GM21529 (cell line): ENCODE data around the gene AKR1B15.

ENCODE experiments used
- ATAC-seq: cut with Tn5 transposase; IDR thresholded peaks from one replicate; pipeline ENCODE4 v1.9.1; 2021; ENCODE audit not compliant: unreplicated experiment

Gene AKR1B15

DNA sequence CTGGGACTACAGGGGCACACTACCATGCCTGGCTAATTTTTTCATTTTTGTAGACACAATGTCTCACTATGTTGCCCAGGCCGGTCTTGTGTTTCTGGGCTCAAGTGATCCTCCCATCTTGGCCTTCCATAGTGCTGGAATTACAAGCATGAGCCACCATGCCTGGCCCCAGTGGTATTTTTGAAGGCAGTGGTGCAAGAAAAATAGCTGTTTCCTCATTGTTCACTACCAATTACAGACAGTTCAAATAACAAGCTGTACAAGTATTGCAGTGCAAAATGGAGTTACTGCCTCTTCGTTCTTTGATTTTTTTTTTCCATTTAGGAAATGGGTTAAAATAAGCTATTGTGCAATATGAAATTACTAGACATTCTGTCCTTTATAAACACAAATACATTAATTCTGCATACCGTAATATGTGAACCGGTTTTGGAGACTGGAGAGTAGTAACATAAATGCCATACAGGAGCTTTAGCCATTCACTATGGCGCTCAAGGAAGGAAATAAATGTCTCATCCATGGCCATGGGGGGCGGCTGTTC lies 62.8 kb downstream of the AKR1B15 start:
- ATAC-seq = no peak

GRCh38 chr7:134612197-134612596 lies 63.3 kb downstream of the AKR1B15 start:
- ATAC-seq = no peak

DNA sequence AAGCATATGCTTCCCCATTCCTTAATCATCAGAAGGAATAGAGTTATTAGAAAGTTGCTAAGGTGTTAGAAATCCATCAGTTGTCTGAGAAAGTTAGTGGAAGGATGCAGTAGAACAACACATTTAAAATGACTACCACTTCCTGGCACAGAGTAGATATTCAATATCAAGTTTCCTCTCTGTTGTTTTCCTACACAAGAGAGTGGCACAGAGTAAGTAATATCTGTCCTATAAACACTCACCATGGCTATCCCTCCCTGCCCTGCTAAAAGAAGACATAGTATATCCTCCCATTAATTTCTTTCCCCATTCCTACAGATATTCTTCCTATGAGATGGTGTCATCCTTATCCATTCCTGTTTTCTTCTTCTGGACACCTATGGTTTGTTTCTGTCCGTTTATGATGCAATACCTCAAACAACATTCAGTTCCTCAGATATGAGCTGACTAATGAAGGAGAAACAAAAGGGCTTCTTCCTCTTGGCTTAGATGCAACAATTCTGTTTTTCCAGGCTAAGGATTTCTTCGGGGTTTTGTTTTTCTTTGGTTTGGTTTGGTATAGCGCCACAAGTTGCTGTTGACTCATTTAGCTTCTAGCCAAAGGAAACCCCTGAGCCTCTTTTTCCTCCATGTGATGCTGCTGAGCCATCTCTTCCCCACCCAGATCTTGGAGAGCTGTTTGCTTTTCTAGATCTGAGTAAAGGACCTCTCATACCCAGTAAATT lies 64.9 kb downstream of the AKR1B15 start:
- ATAC-seq = no peak

- ATAC-seq = no peak
These were observed 67.7 kb downstream of the AKR1B15 start for GRCh38 chr7:134616611-134617010.

DNA sequence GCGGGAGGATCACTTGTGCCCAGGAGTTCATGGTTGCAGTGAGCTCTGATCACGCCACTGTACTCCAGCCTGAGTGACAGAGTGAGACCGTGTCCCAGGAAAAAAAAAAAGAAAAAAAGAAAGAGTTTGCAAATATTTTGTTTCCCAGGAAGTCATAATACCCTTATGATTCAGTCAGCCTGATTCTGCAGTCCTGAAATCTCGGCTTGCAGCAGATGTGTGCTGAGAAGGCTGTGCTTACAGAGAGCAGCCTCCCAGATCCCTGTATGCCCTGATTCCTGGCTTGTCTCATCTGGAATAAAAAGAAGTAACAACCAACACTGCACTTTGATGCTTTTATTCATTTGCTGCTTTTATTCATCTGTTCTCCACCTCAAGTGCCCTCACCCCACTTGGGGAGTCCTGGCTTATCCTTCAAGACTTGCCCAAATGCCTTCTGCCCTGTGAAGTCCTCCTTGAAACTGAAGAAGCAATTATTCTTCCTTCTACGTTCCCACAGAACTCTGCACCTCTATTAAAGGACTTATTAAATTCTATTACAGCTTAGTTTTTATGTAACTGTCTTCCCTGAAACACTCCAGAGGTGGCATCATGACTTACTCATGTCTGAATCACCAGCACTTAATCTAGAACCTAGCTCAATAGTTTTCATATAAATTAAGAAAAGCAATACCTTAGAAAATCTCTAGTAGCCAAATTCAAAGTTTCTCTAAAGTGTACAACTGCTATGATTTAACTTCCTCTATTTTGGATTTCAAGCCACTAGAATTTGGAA lies 70.0 kb downstream of the AKR1B15 start:
- no peak for ATAC-seq

- ATAC-seq = no peak
These were observed 70.9 kb downstream of the AKR1B15 start for GRCh38 chr7:134619627-134620331.

- no peak for ATAC-seq
These were observed 73.5 kb downstream of the AKR1B15 start for GRCh38 chr7:134622303-134622995.

GRCh38 chr7:134623193-134623592 lies 74.3 kb downstream of the AKR1B15 start:
- no peak for ATAC-seq

DNA sequence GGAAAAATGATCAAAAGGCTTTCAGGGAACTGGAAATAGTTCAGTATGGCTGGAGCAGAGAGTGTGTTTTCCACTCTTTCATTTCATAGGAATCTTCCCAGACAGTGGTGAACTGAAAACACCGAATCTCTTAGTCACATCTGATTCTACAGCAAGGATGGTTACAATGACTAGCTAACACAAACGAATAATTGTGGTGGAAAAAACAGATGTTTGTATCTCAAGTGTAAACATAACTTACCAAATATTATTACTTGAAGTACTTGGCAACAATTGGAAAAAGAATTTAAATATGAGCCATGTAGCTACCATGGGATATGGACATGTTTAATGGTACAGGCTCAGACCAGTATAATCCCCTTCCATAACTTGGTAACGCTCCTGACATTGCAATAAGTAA lies 76.6 kb downstream of the AKR1B15 start:
- no peak for ATAC-seq

DNA sequence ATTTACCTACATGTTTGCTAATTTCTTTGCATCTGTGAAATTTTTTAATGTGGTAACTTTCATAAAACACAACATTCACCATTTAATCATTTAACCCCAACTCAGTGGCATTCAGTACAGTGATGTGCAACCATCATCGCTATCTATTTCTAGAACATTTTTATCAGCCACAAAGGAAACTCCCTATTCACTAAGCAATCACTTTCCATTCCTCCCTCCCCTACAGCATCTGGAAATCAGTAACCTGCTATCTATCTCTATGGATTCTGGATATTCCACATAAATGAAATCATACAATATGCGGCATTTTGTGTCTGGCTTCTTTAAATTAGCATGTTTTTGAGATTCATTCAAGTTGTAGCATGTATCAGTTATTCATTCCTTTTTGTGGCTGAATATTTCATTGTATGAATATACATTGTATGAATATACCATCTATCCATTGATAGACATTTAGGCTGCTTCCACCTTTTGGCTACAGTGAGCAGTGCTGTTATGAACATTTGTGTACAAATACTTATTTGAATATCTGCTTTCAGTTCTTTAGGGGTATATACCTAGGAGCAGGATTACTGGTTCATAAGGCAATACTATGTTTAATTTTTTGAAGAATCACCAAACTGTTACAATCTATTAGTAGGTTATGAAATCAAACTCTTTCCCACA lies 78.3 kb downstream of the AKR1B15 start:
- no peak for ATAC-seq

DNA sequence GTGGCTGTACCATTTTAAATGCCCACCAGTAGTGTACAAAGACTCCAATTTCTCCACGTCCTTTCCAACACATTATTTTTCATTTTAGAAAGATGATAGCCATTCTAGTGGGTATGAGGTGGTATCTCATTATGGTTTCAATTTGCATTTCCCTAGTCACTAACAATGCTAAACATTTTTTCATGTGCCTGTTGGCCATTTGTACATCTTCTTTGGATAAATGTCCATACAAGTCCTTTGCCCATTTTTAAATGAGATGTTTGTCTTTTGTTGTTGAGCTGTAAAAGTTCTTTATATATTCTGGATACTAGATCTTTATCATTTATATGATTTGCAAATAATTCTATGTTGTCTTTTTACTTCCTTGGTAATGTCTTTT lies 78.9 kb downstream of the AKR1B15 start:
- ATAC-seq = no peak

DNA sequence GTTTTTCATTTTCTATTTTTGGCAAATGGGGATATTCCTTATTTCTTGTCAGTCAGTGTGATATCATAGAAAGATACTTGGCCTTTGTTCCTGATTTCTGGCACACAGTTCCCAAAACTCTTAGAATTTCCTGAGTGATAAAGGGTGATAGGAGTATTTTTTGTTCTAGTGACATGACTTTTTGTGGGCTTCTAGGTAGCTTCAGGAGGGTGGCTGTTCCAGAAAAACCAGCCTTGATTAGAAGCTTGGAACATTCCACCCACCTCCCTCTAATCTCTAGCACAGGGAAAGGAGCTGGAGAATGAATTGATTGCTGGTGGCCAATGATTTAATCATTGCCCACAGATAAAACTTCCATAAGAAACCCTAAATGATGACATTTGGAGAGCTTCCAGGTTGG lies 80.5 kb downstream of the AKR1B15 start:
- no peak for ATAC-seq
